GM21717 (cell line): ENCODE measurements around the gene RNF168.
A peak's percentile ranks its signal among the peaks of the same experiment; 100 is the strongest.
"Not testable (repeated sequence)": the region's sequence is repeated elsewhere in the genome, so short reads cannot be mapped to it uniquely, and the experiment has no call there.

Source experiments
- ATAC-seq: cut with Tn5 transposase; IDR thresholded peaks from one replicate; pipeline ENCODE4 v1.9.1; 2021; ENCODE audit warnings: mild to moderate bottlenecking, moderate library complexity; ENCODE audit not compliant: unreplicated experiment

RNF168 gene

GRCh38 chr3:196503196-196504076 is at the start of gene RNF168:
RNF168 (minus strand) TSS chr3:196503768; CDS start chr3:196503173, 595 bp downstream.
- peak; percentile 70 for ATAC-seq

- no peak for ATAC-seq
Observed at GRCh38 chr3:196552253-196552652, 48.7 kb upstream of the RNF168 start.

GRCh38 chr3:196550172-196550571 is 46.6 kb upstream of the RNF168 start:
- not testable (repeated sequence) for ATAC-seq

GRCh38 chr3:196549312-196549711 is 45.7 kb upstream of the RNF168 start:
- ATAC-seq, result not testable (repeated sequence)

GRCh38 chr3:196547067-196547466 is 43.5 kb upstream of the RNF168 start:
- ATAC-seq, result no peak

GRCh38 chr3:196546537-196546936 is 43.0 kb upstream of the RNF168 start:
- no peak for ATAC-seq

GRCh38 chr3:196544491-196544992 is 41.0 kb upstream of the RNF168 start:
- no peak for ATAC-seq

- no peak for ATAC-seq
Observed at GRCh38 chr3:196541684-196542445, 38.3 kb upstream of the RNF168 start.

- no peak for ATAC-seq
Observed at GRCh38 chr3:196537319-196537984, 33.9 kb upstream of the RNF168 start.

GRCh38 chr3:196533260-196533681 is 29.7 kb upstream of the RNF168 start:
- ATAC-seq, result no peak

- no peak for ATAC-seq
Observed at GRCh38 chr3:196531418-196531817, 27.9 kb upstream of the RNF168 start.

- ATAC-seq, result peak; percentile 69
Observed at GRCh38 chr3:196528639-196529233, 25.2 kb upstream of the RNF168 start.

GRCh38 chr3:196525141-196525540 is 21.6 kb upstream of the RNF168 start:
- ATAC-seq, result no peak

- no peak for ATAC-seq
Observed at GRCh38 chr3:196524527-196524926, 21.0 kb upstream of the RNF168 start.

- ATAC-seq, result no peak
Observed at GRCh38 chr3:196523841-196524240, 20.3 kb upstream of the RNF168 start.

GRCh38 chr3:196521291-196521690 is 17.7 kb upstream of the RNF168 start:
- ATAC-seq, result not testable (repeated sequence)

- ATAC-seq, result no peak
Observed at GRCh38 chr3:196519718-196520082, 16.1 kb upstream of the RNF168 start.

- ATAC-seq, result no peak
Observed at GRCh38 chr3:196518966-196519717, 15.6 kb upstream of the RNF168 start.

- ATAC-seq, result no peak
Observed at GRCh38 chr3:196517919-196518318, 14.4 kb upstream of the RNF168 start.

- ATAC-seq, result no peak
Observed at GRCh38 chr3:196517162-196517800, 13.7 kb upstream of the RNF168 start.
